Measurements from ENCODE around the gene LRRC36.

GRCh38 chr16:67384778-67385510 is 58.3 kb downstream of the LRRC36 start:
- no peak for TF ChIP-seq CTCF (conservative IDR thresholded peaks at IDR 0.05; ENCODE audit: low read depth, low read length)
- TF ChIP-seq EZH2phosphoT487 (IDR thresholded peaks at IDR 0.05; ENCODE audit: borderline replicate concordance, low read length): no peak

All from PC-3 (cell line).